T follicular helper cell (primary cell): Measurements from ENCODE around the gene NELL2.
"Not testable (repeated sequence)": the region's sequence is repeated elsewhere in the genome, so short reads cannot be mapped to it uniquely, and the experiment has no call there.

Experiments used
- DNase-seq: peaks from one replicate; pipeline ENCODE4 v3.0.0-alpha.2; 2020; ENCODE audit warnings: low read depth

NELL2 gene

GRCh38 chr12:44778863-44779262, 97.3 kb downstream of the NELL2 start:
- DNase-seq: no peak

GRCh38 chr12:44777044-44777443, 99.1 kb downstream of the NELL2 start:
- DNase-seq: no peak

DNA sequence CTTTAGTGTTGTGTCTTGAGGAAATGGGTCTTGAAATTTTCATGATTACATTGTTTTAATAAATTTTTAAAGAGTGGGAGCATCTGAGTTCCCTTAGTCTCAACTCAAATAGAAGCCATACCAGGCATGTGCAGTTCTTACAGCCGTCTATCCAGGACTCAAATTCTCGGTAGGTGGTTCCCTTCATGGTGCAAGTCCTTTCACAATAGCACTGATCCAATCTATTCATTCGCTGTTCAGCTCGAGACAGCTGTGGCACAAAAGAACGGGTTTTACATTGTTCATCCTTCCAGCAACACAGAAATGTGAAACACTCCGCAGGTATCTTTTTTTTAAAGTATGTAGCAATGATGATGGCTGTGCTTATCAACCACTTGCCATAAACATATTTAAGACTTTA, 100.2 kb downstream of the NELL2 start:
- DNase-seq: no peak

DNA sequence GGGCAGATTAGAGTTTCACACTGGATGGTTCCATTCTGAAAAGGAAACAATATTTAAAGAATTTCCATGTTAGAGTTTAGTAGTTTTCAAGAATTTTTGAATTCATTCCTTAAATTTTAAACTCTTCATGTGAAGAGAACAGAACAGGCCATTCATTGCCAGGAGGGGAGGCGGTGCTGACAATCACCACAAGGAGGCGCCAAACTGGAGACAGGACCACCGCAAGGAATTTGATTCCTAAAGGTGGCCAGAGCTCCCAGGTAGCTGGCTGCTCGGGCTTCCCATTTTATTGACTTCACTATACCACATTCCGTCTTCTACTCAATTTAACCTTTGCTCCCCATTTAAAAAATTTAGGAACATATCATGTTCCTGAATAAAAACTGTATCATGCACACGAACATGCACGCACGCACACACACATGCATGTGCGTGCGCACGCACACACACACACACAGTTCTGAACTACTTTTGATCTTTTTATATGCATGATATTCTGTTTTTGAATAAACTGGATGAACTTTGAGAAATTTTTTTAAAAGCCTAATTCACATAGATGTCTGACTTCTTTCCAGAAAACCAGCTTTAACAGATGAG, 101.2 kb downstream of the NELL2 start:
- DNase-seq: peak; percentile 42

DNA sequence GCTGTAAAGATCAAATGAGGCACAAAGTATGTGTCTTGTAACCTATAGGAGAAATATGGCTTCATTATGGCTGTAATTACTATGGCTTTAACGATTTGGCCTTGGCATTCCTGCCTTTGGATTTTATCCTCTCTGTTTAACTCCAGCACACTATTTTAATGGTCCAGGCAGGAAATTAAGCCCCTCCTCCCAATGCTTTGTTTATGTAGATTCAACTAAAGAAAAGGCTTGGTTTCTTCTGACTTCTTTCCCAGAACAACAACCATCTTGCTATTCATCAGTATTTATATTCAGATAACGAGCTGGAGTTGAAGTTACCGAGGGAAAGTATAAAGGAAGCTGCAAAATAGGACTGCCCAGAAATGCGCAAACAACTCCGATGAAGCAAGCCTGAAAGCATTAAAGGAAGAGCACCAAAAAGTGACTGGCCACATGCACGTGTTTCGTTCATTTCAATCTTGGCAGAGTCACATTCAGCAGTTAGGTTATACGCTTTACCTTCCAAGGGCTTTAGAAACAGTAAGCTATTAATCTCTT, 104.6 kb downstream of the NELL2 start:
- DNase-seq: no peak

DNA sequence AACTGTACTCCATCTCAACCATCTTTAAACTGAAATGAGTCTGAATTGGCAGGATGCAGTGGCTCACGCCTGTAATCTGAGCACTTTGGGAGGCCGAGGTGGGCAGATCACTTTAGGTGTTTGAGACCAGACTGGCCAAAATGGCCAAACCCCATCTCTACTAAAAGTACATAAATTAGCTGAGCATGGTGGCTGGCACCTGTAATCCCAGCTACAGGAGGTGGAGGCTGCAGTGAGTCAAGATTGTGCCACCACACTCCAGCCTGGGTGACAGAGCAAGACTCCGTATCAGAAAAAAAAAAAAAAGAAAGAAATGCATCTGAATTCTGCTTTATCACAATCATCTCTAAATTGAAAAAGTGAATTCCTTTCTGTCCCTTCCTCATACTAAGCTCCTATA, 110.3 kb downstream of the NELL2 start:
- no peak for DNase-seq

GRCh38 chr12:44763021-44763420, 113.1 kb downstream of the NELL2 start:
- DNase-seq: no peak

- DNase-seq: no peak
Measured at GRCh38 chr12:44759289-44759688, 116.8 kb downstream of the NELL2 start.

GRCh38 chr12:44750468-44750867, 125.6 kb downstream of the NELL2 start:
- DNase-seq: no peak

GRCh38 chr12:44749566-44749965, 126.5 kb downstream of the NELL2 start:
- DNase-seq: no peak

GRCh38 chr12:44748950-44749468, 127.1 kb downstream of the NELL2 start:
- DNase-seq: no peak

- not testable (repeated sequence) for DNase-seq
Measured at GRCh38 chr12:44741292-44741980, 134.7 kb downstream of the NELL2 start.

DNA sequence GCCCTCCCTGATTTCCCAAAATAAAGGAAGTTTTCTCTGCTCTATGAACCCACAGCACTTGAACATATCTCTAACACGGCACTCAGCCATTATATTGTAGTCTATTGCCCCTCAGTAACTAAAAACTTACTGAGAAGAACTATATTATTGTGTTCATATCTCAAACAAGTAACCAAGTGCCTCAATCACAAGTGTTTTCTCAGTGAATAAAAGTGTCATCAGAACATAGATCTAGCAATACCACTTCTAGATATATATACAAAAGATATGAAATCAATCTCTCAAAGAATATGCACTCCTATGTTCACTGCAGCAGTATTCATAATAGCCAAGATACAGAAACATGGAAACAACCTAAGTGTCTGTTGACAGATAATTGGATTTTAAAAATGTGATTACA, 138.1 kb downstream of the NELL2 start:
- no peak for DNase-seq

GRCh38 chr12:44728566-44728965, 147.5 kb downstream of the NELL2 start:
- no peak for DNase-seq

- no peak for DNase-seq
Measured at GRCh38 chr12:44720265-44720664, 155.8 kb downstream of the NELL2 start.

GRCh38 chr12:44717612-44718011, 158.5 kb downstream of the NELL2 start:
- DNase-seq: no peak

DNA sequence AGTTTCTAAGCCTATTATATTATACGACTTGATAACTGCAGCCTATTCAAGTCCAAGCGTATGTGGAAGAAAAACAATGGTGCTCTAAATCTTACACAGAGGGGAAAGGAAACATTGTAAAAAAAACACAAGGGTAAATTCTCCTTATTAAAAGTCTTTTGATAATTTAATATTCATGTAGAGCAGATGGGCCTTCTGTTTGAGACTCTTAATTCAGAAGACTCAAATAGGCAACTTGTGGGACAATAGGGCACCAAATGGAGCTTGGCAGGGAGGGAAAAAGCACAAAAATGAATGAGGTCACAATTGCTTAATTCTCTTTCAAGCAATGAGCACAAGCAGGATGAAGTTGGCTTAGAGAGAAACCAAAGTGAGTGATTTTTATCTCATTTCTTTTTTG, 159.4 kb downstream of the NELL2 start:
- no peak for DNase-seq

DNA sequence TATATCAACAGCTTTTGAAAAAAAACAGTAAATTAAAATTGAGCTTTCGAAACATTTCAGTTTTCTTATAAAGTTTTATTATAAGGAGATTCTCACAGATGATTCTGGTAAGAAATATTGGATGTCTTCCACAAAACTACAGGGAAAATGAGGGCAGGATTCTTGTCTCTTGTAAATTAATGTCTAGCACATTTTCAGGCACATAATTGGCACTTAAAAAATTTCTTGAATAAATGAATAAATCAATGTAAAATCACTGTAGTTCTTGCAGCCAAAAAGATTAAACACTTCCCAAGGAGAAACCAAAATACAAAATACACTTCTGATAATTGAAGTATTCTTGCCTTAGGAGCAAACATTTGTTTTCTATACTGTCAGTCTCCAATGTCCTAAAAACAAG, 164.4 kb downstream of the NELL2 start:
- no peak for DNase-seq

DNA sequence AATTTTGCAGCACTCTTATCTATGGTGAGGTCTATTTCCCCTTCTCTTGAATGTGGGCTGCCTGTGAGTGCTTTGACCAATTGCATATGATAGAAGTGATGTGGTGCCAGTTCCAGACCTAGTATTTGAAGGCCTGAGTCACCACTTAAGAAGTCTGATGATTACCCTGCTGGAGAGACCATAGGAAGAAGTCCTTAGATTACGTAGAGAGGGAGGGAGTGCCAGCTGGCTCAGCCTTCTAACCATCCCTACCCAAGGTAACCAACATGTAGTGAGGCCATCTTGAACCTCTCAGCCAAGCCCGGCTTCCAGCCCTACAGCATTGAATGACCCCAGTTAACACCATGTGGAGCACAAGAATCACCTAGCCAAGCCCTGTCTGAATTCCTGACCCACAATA, 166.9 kb downstream of the NELL2 start:
- no peak for DNase-seq

DNA sequence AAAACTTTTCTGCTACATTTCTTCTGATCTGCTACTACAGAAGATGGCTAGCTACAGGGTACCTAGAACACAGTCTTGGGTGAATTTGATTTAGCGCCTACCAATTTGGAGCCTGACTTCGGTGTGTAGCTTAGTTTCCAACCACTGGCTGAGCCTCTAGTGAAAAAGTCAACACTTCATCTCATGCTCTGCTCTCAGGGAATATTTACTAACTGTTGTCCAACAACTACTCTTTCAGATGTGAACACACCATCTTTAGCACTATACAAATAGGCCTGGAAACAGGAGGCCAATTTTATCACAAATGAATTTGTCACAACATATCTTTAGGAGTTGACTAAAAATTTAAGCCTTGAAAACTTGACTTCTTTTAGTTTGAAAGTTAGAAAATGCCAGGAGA, 167.9 kb downstream of the NELL2 start:
- DNase-seq: no peak

- no peak for DNase-seq
Measured at GRCh38 chr12:44703182-44703910, 172.8 kb downstream of the NELL2 start.

GRCh38 chr12:44697511-44697910, 178.6 kb downstream of the NELL2 start:
- no peak for DNase-seq

- no peak for DNase-seq
Measured at GRCh38 chr12:44696542-44696941, 179.6 kb downstream of the NELL2 start.
